GM12892 (cell line): ENCODE data around the gene THBD.

ENCODE experiments used
- POLR2A ChIP-seq: IDR thresholded peaks from 2 replicates; pipeline ENCODE4 v1.6.1; 2011; ENCODE audit warnings: low read depth, low read length, control low read depth
- POLR2AphosphoS5 ChIP-seq: IDR thresholded peaks from 2 replicates; pipeline ENCODE4 v1.6.1; 2011; ENCODE audit warnings: low read depth, low read length, control low read depth
- TAF1 ChIP-seq: IDR thresholded peaks from 2 replicates; pipeline ENCODE4 v1.6.1; 2011; ENCODE audit warnings: low read depth, mild to moderate bottlenecking, control low read depth, low read length, borderline replicate concordance

- TF ChIP-seq POLR2A (no peak), POLR2AphosphoS5 (no peak), TAF1 (no peak)
Observed at GRCh38 chr20:23062632-23063031, 13.2 kb upstream of the THBD start.
